Measurements from ENCODE around the gene ARID1A. TPM values are rescaled to one million over a fixed set of nuclear protein-coding genes. Genes with fewer than 3 reads are reported as not detected.

The ARID1A gene
- total and polyA plus RNA-seq, 4 donors: 12.2 to 31.9 (median 20.2) TPM

DNA sequence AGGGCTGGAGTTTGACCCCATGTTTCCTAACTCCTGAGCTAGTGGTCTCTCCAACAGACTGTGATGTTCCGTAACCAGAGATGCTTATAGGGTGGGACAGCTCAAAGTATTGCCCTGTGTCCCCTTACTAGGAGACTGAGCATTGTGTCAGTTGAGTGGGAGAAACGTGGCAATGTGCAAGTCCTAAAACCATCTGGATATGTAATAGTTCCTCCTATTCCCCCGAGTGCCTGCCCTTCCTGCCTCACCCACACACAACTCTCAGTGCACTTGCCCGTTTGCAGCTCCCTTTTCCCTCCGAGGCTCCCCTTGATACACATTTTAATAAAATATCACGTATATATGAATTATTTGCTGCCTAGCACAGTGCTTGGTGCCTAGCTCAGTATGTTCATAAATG is 95.3 kb downstream of the ARID1A start:
- Histone ChIP-seq H3K4me3 (ENCODE audit: low read depth in 1 of 3, low read length in 3 of 3) (no peak overlapping the region), H3K27ac (ENCODE audit: low read depth in 1 of 2, low read length in 2 of 2) (no peak overlapping the region), H3K4me1 (ENCODE audit: control insufficient read depth in 4 of 4, insufficient read depth in 4 of 4, low read length in 3 of 4) (peaks cover 9 to 66% (median 31%) of the 10 kb centered on the region in 4 donors), H3K36me3 (ENCODE audit: control insufficient read depth in 4 of 4, insufficient read depth in 3 of 4, low read depth in 1 of 4, low read length in 3 of 4) (peaks cover 0 to 8% (median 4%) of the 10 kb centered on the region in 4 donors), H3K9me3 (ENCODE audit: control insufficient read depth in 4 of 4, low read length in 3 of 4) (no peaks in the 10 kb centered on the region), H3K27me3 (ENCODE audit: control insufficient read depth in 4 of 4, insufficient read depth in 4 of 4, low read length in 3 of 4) (no peaks in the 10 kb centered on the region), H3K9ac (ENCODE audit: low read depth in 1 of 2, low read length in 2 of 2) (no peak overlapping the region)
- no peak for DNase-seq (ENCODE audit: low spot score)
- WGBS: 78% methylated on average over 6 of the region's 6 CpGs
- TF ChIP-seq, protein P1, sequence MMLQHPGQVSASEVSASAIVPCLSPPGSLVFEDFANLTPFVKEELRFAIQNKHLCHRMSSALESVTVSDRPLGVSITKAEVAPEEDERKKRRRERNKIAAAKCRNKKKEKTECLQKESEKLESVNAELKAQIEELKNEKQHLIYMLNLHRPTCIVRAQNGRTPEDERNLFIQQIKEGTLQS (IDR thresholded peaks at IDR 0.05): no peak
- TF ChIP-seq TAF1 (conservative IDR thresholded peaks at IDR 0.05) (no peak), FOXA2 (IDR thresholded peaks at IDR 0.05) (no peak), FOXA1 (IDR thresholded peaks at IDR 0.05) (no peak), JUND (IDR thresholded peaks at IDR 0.05) (no peak), SP1 (IDR thresholded peaks at IDR 0.05) (no peak), GABPA (IDR thresholded peaks at IDR 0.05 in 1 of 2, conservative IDR thresholded peaks at IDR 0.05 in 1 of 2) (no peak), NR2F2 (IDR thresholded peaks at IDR 0.05) (no peak), HNF4A (conservative IDR thresholded peaks at IDR 0.05) (no peak), EGR1 (IDR thresholded peaks at IDR 0.05; ENCODE audit: low read depth in 2 of 2) (no peak), HNF4G (IDR thresholded peaks at IDR 0.05) (no peak)
- TF ChIP-seq, protein P2, sequence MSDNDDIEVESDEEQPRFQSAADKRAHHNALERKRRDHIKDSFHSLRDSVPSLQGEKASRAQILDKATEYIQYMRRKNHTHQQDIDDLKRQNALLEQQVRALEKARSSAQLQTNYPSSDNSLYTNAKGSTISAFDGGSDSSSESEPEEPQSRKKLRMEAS (IDR thresholded peaks at IDR 0.05): no peak
- TF ChIP-seq, protein P3, sequence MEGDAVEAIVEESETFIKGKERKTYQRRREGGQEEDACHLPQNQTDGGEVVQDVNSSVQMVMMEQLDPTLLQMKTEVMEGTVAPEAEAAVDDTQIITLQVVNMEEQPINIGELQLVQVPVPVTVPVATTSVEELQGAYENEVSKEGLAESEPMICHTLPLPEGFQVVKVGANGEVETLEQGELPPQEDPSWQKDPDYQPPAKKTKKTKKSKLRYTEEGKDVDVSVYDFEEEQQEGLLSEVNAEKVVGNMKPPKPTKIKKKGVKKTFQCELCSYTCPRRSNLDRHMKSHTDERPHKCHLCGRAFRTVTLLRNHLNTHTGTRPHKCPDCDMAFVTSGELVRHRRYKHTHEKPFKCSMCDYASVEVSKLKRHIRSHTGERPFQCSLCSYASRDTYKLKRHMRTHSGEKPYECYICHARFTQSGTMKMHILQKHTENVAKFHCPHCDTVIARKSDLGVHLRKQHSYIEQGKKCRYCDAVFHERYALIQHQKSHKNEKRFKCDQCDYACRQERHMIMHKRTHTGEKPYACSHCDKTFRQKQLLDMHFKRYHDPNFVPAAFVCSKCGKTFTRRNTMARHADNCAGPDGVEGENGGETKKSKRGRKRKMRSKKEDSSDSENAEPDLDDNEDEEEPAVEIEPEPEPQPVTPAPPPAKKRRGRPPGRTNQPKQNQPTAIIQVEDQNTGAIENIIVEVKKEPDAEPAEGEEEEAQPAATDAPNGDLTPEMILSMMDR (IDR thresholded peaks at IDR 0.05; ENCODE audit: low read depth, low read length, missing input control): no peak
- TF ChIP-seq, protein P4, sequence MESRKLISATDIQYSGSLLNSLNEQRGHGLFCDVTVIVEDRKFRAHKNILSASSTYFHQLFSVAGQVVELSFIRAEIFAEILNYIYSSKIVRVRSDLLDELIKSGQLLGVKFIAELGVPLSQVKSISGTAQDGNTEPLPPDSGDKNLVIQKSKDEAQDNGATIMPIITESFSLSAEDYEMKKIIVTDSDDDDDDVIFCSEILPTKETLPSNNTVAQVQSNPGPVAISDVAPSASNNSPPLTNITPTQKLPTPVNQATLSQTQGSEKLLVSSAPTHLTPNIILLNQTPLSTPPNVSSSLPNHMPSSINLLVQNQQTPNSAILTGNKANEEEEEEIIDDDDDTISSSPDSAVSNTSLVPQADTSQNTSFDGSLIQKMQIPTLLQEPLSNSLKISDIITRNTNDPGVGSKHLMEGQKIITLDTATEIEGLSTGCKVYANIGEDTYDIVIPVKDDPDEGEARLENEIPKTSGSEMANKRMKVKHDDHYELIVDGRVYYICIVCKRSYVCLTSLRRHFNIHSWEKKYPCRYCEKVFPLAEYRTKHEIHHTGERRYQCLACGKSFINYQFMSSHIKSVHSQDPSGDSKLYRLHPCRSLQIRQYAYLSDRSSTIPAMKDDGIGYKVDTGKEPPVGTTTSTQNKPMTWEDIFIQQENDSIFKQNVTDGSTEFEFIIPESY (IDR thresholded peaks at IDR 0.05): no peak

DNA sequence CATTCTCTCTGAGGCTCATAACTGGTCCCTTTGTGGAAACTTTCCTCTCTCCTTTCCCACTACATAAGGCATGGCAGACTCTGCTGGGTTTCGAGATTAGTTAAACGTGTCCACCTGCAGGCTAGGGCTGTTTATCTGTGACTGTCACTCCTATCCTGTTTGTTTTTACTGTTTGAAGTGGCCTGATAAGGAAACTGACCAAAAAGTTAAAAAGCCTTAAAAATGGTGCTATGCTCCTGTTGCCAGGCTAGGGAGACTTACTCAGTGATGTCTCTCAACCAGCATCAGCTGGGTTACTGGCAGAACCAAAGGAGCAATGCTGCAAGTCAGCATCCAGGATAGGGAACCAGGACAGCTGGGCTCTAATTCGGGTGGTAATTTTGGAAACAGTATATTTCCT is 95.8 kb downstream of the ARID1A start:
- WGBS: 46% methylated on average over 3 of the region's 3 CpGs
- peaks cover 0 to 8% (median 4%) of the 10 kb centered on the region in 4 donors for H3K36me3 ChIP-seq (ENCODE audit: control insufficient read depth in 4 of 4, insufficient read depth in 3 of 4, low read depth in 1 of 4, low read length in 3 of 4)
- peaks cover 8 to 66% (median 29%) of the 10 kb centered on the region in 4 donors for H3K4me1 ChIP-seq (ENCODE audit: control insufficient read depth in 4 of 4, insufficient read depth in 4 of 4, low read length in 3 of 4)
- no peak for DNase-seq (ENCODE audit: low spot score)
- no peak overlapping the region for H3K27ac ChIP-seq (ENCODE audit: low read depth in 1 of 2, low read length in 2 of 2)
- H3K4me3 ChIP-seq (ENCODE audit: low read depth in 1 of 3, low read length in 3 of 3): no peak overlapping the region
- H3K9me3 ChIP-seq (ENCODE audit: control insufficient read depth in 4 of 4, low read length in 3 of 4): no peaks in the 10 kb centered on the region
- no peaks in the 10 kb centered on the region for H3K27me3 ChIP-seq (ENCODE audit: control insufficient read depth in 4 of 4, insufficient read depth in 4 of 4, low read length in 3 of 4)
- H3K9ac ChIP-seq (ENCODE audit: low read depth in 1 of 2, low read length in 2 of 2): no peak overlapping the region
- TF ChIP-seq GABPA (IDR thresholded peaks at IDR 0.05 in 1 of 2, conservative IDR thresholded peaks at IDR 0.05 in 1 of 2) (no peak), TAF1 (conservative IDR thresholded peaks at IDR 0.05) (no peak), YY1 (IDR thresholded peaks at IDR 0.05) (no peak), RXRA (IDR thresholded peaks at IDR 0.05) (no peak), JUND (IDR thresholded peaks at IDR 0.05) (no peak), RAD21 (IDR thresholded peaks at IDR 0.05) (no peak), SP1 (IDR thresholded peaks at IDR 0.05) (no peak), FOXA1 (IDR thresholded peaks at IDR 0.05) (no peak), NR2F2 (IDR thresholded peaks at IDR 0.05) (no peak)
- TF ChIP-seq, protein P4 (IDR thresholded peaks at IDR 0.05): no peak
- TF ChIP-seq, protein P3 (IDR thresholded peaks at IDR 0.05; ENCODE audit: low read depth, low read length, missing input control): no peak
- TF ChIP-seq, protein P5, sequence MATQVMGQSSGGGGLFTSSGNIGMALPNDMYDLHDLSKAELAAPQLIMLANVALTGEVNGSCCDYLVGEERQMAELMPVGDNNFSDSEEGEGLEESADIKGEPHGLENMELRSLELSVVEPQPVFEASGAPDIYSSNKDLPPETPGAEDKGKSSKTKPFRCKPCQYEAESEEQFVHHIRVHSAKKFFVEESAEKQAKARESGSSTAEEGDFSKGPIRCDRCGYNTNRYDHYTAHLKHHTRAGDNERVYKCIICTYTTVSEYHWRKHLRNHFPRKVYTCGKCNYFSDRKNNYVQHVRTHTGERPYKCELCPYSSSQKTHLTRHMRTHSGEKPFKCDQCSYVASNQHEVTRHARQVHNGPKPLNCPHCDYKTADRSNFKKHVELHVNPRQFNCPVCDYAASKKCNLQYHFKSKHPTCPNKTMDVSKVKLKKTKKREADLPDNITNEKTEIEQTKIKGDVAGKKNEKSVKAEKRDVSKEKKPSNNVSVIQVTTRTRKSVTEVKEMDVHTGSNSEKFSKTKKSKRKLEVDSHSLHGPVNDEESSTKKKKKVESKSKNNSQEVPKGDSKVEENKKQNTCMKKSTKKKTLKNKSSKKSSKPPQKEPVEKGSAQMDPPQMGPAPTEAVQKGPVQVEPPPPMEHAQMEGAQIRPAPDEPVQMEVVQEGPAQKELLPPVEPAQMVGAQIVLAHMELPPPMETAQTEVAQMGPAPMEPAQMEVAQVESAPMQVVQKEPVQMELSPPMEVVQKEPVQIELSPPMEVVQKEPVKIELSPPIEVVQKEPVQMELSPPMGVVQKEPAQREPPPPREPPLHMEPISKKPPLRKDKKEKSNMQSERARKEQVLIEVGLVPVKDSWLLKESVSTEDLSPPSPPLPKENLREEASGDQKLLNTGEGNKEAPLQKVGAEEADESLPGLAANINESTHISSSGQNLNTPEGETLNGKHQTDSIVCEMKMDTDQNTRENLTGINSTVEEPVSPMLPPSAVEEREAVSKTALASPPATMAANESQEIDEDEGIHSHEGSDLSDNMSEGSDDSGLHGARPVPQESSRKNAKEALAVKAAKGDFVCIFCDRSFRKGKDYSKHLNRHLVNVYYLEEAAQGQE (IDR thresholded peaks at IDR 0.05): no peak
- TF ChIP-seq, protein P1 (IDR thresholded peaks at IDR 0.05): no peak
- TF ChIP-seq, protein P2 (IDR thresholded peaks at IDR 0.05): no peak
